Stimulated activated CD8-positive, alpha-beta memory T cell treated with anti-CD3 and anti-CD28 coated beads, Interleukin-2, amount 100 ng/mL, for 48 hours (primary cell): ENCODE measurements around the gene LARGE1.
"Not testable (repeated sequence)": the region's sequence is repeated elsewhere in the genome, so short reads cannot be mapped to it uniquely, and the experiment has no call there.

Experiments
- DNase-seq, 2 donors: peaks; one replicate each; pipeline ENCODE4 v3.0.0-alpha.2; 2020; ENCODE audit warnings: low read depth in 2 of 2

Gene LARGE1

DNA sequence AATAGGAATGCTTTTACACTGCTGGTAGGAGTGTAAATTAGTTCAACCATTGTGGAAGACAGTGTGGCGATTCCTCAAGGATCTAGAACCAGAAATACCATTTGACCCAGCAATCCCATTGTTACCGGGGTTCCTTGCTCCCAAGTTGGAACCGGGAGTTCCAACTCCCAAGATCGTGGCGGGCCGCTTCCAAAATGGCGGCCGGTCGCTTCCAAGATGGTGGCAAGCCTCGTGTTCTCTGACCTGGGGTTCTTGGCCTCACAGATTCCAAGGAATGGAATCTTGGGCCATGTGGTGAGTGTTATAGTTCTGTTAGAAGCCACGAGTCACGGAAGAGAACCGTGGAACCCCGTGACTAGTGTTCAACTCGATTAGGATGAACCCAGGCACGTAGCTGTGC, 62.5 kb downstream of the LARGE1 start:
- DNase-seq, result not testable (repeated sequence)

GRCh38 chr22:33854724-33855123, 65.6 kb downstream of the LARGE1 start:
- DNase-seq, result no peak

- DNase-seq, result no peak
Observed at GRCh38 chr22:33853200-33854097, 66.8 kb downstream of the LARGE1 start.

- no peak for DNase-seq
Observed at GRCh38 chr22:33851821-33852384, 68.4 kb downstream of the LARGE1 start.

- DNase-seq, result no peak
Observed at GRCh38 chr22:33851240-33851639, 69.0 kb downstream of the LARGE1 start.

GRCh38 chr22:33850724-33851123, 69.6 kb downstream of the LARGE1 start:
- DNase-seq, result no peak

- no peak for DNase-seq
Observed at GRCh38 chr22:33850193-33850592, 70.1 kb downstream of the LARGE1 start.

DNA sequence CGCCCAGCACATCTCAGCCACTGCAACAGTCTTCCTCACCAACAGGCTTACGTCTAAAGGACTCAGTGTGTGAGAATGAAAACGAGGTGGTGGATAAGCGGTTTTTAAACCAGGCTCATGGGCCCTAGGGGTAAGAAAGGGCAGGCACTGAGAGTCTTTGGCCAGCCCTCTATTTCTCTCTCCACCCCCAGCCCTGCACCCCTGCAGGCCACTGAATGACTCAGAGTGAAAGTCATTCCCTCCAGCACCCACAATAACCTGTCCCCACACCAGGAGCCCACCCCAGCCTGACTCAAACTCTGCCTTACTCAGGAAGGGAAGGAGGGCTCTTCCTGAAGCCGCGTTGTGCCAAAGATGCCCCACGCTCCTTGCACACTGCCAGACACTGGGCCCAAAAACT, 72.0 kb downstream of the LARGE1 start:
- DNase-seq, result no peak

- DNase-seq, result no peak
Observed at GRCh38 chr22:33844273-33844672, 76.0 kb downstream of the LARGE1 start.

GRCh38 chr22:33842421-33843094, 77.7 kb downstream of the LARGE1 start:
- DNase-seq, result no peak

DNA sequence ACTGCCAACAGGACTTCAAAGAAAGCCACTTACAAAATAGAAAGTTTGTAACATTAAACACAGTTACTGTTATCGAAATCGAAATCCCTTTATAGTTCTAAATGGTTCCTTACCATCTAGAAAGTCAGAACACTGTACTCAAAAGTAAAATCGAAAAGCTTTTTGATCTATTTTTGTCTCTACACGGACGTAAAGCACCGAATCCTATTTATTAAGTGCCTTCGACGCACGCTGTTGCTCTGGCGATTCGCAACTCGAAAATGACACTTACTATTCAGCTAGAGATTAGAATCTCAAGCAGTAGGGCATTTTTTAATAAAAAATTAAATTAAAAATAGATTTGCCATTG, 78.3 kb downstream of the LARGE1 start:
- no peak for DNase-seq

- DNase-seq, result no peak
Observed at GRCh38 chr22:33841281-33842005, 78.8 kb downstream of the LARGE1 start.

DNA sequence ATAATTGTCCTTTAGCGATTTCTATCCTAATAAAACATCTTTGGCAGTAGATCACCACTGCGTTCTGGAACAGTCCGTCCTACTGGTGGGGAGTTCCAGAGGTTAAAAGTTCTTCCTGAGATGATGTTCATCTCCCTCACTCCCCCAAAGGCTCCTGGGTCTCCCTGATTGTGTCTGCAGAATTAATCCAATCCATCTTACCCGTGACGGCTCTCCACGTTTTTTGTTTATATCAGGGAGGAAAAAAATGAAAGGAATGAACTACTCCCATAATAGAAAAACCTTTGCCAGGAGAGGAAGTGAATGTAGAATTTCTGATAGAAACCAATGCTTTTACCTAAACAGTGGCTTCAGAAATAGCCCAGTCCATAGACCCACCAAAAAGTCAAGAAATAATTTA, 81.6 kb downstream of the LARGE1 start:
- DNase-seq, result no peak

GRCh38 chr22:33837826-33838225, 82.5 kb downstream of the LARGE1 start:
- DNase-seq, result no peak

- no peak for DNase-seq
Observed at GRCh38 chr22:33835265-33835664, 85.0 kb downstream of the LARGE1 start.

- no peak for DNase-seq
Observed at GRCh38 chr22:33832558-33833151, 87.6 kb downstream of the LARGE1 start.

DNA sequence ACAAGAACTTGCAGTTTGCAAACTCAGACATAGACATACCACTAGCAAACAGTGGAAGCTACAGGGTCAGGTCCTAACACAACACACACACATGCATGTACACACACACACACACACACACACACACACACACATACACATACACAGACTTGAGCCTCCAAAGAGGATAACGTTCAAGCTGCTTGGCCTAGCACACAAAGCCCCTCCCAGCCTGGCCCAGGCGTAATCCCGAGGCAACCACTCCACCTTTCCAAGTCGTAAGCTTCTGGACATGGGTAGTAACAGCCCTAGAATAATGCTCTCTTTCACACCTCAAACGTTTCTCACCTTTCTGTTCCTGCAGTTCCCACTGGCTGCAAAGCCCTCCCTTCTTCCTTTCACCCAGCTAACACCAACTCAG, 88.6 kb downstream of the LARGE1 start:
- DNase-seq, result no peak

GRCh38 chr22:33831207-33831606, 89.1 kb downstream of the LARGE1 start:
- no peak for DNase-seq

- no peak for DNase-seq
Observed at GRCh38 chr22:33829546-33830280, 90.6 kb downstream of the LARGE1 start.

GRCh38 chr22:33828302-33828701, 92.0 kb downstream of the LARGE1 start:
- no peak for DNase-seq

DNA sequence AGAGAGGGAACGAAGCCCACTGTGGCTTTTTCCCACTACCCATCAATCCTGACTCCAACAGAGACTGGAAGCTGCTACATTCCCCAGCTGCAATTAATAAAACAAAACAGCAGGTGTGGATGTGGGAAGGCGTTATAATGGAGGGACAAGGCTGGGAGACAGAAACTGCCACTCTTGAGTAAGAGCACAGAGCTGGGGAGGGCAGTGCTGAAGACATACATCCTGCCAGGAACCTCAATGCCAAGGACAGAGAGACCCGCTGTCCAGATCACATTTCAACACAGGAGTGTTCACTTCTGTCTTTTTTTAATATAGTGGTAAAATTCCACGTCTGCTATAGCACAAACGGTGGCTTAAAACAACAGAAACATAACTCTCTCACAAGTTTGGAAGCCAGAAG, 94.5 kb downstream of the LARGE1 start:
- DNase-seq, result no peak
